Astrocyte (in vitro differentiated cells and primary cell): ENCODE data around the gene PLEKHN1. TPM values are rescaled to one million over a fixed set of nuclear protein-coding genes. Genes with fewer than 3 reads are reported as not detected.
A peak's percentile ranks its signal among the peaks of the same experiment; 100 is the strongest.

Experiments
- DNase-seq: peaks from one replicate; pipeline ENCODE4 v3.0.0-alpha.2; 2010; ENCODE audit warnings: low read depth
- FAIRE-seq: peaks from 2 replicates; lab custom pipeline; 2011; peaks lifted over from hg19 to GRCh38; lab: Jason Lieb, UNC
- H2AFZ ChIP-seq: 2 replicates; pipeline ENCODE4 v1.6.0; 2012; ENCODE audit warnings: low read depth, low read length, inconsistent platforms
- H3K27ac ChIP-seq: 2 replicates; pipeline ENCODE4 v1.5.1; 2011; ENCODE audit warnings: low read depth, low read length, inconsistent platforms
- H3K27me3 ChIP-seq: 2 replicates; pipeline ENCODE4 v1.6.0; 2011; ENCODE audit warnings: low read length, inconsistent platforms; ENCODE audit not compliant: insufficient read depth
- H3K36me3 ChIP-seq: 2 replicates; pipeline ENCODE4 v1.5.1; 2011; ENCODE audit warnings: low read length, inconsistent platforms; ENCODE audit not compliant: insufficient read depth
- H3K4me1 ChIP-seq: 2 replicates; pipeline ENCODE4 v1.5.1; 2011; ENCODE audit warnings: low read length, inconsistent platforms; ENCODE audit not compliant: insufficient read depth
- H3K4me2 ChIP-seq: 2 replicates; pipeline ENCODE4 v1.6.0; 2012; ENCODE audit warnings: low read length, inconsistent platforms
- H3K4me3 ChIP-seq: 2 replicates; pipeline ENCODE4 v1.5.1; 2011; ENCODE audit warnings: low read depth, mild to moderate bottlenecking, low read length, inconsistent platforms; ENCODE audit not compliant: insufficient read depth
- H3K79me2 ChIP-seq: 2 replicates; pipeline ENCODE4 v1.6.0; 2012; ENCODE audit warnings: mild to moderate bottlenecking, low read length, inconsistent platforms; ENCODE audit not compliant: insufficient read depth
- H3K9ac ChIP-seq: 2 replicates; pipeline ENCODE4 v1.6.0; 2012; ENCODE audit warnings: mild to moderate bottlenecking, low read length, inconsistent platforms
- H3K9me3 ChIP-seq: 2 replicates; pipeline ENCODE4 v1.5.1; 2012; ENCODE audit warnings: low read depth, mild to moderate bottlenecking, low read length, inconsistent platforms; ENCODE audit not compliant: insufficient read depth
- H4K20me1 ChIP-seq: 2 replicates; pipeline ENCODE4 v1.6.0; 2012; ENCODE audit warnings: low read length, inconsistent platforms; ENCODE audit not compliant: insufficient read depth
- H3K27ac Mint-ChIP-seq: one replicate; pipeline ENCODE4 v1.8.0; 2021; ENCODE audit warnings: mild to moderate bottlenecking, mixed read lengths; ENCODE audit not compliant: unreplicated experiment
- H3K27me3 Mint-ChIP-seq: one replicate; pipeline ENCODE4 v1.8.0; 2021; ENCODE audit warnings: low read depth, mixed read lengths; ENCODE audit not compliant: unreplicated experiment
- H3K36me3 Mint-ChIP-seq: one replicate; pipeline ENCODE4 v1.8.0; 2021; ENCODE audit warnings: low read depth, mixed read lengths; ENCODE audit not compliant: unreplicated experiment
- H3K4me1 Mint-ChIP-seq: one replicate; pipeline ENCODE4 v1.8.0; 2021; ENCODE audit warnings: low read depth, mixed read lengths; ENCODE audit not compliant: unreplicated experiment
- H3K4me3 Mint-ChIP-seq: one replicate; pipeline ENCODE4 v1.8.0; 2021; ENCODE audit warnings: mild to moderate bottlenecking, moderate library complexity, mixed read lengths; ENCODE audit not compliant: unreplicated experiment
- H3K9me3 Mint-ChIP-seq: one replicate; pipeline ENCODE4 v1.8.0; 2021; ENCODE audit warnings: mild to moderate bottlenecking, mixed read lengths; ENCODE audit not compliant: unreplicated experiment
- CTCF ChIP-seq: IDR thresholded peaks from 2 replicates; pipeline ENCODE4 v1.5.1; 2011; ENCODE audit warnings: low read depth, mild to moderate bottlenecking, inconsistent platforms, low read length, moderate library complexity; ENCODE audit not compliant: insufficient read depth
- EZH2 ChIP-seq: IDR thresholded peaks from 2 replicates; pipeline ENCODE4 v1.6.1; 2012; ENCODE audit warnings: mild to moderate bottlenecking, low read length, inconsistent platforms; ENCODE audit not compliant: insufficient read depth
- total RNA-seq: library from RNA; stranded (reverse); gene quantifications from 2 replicates; pipeline ENCODE4 v1.2.1, GENCODE V29; 2021

Gene PLEKHN1
- total RNA-seq, 1 donor from 2014 or later: 2.4 TPM

- H3K27ac Mint-ChIP-seq: no peak overlapping the region
- Histone ChIP-seq H3K9me3 (no peaks in the 10 kb centered on the region), H3K4me3 (no peak overlapping the region), H3K4me2 (peak overlapping the region; percentile 75), H3K9ac (no peak overlapping the region), H3K27ac (no peak overlapping the region), H3K4me1 (peaks cover 39% of the 10 kb centered on the region), H3K27me3 (no peaks in the 10 kb centered on the region), H3K79me2 (no peaks in the 10 kb centered on the region), H3K36me3 (no peaks in the 10 kb centered on the region), H4K20me1 (peaks cover 28% of the 10 kb centered on the region), H2AFZ (no peak overlapping the region)
- H3K27me3 Mint-ChIP-seq: peaks cover 3% of the 10 kb centered on the region
- H3K9me3 Mint-ChIP-seq: no peaks in the 10 kb centered on the region
- H3K4me3 Mint-ChIP-seq: no peak overlapping the region
- TF ChIP-seq EZH2 (no peak), CTCF (no peak)
- H3K36me3 Mint-ChIP-seq: peaks cover 10% of the 10 kb centered on the region
- H3K4me1 Mint-ChIP-seq: peaks cover 6% of the 10 kb centered on the region
- FAIRE-seq: no peak
- DNase-seq: no peak
Observed at GRCh38 chr1:943545-944340, 22.5 kb upstream of the PLEKHN1 start.

GRCh38 chr1:944341-945325 is 21.6 kb upstream of the PLEKHN1 start:
- no peaks in the 10 kb centered on the region for H3K79me2 ChIP-seq
- no peak for TF ChIP-seq EZH2
- no peak for TF ChIP-seq CTCF
- no peak overlapping the region for H2AFZ ChIP-seq
- peak; percentile 54 for DNase-seq
- H3K9ac ChIP-seq: no peak overlapping the region
- H3K36me3 ChIP-seq: peaks cover 3% of the 10 kb centered on the region
- no peak for FAIRE-seq
- Mint-ChIP-seq H3K27me3 (peaks cover 2% of the 10 kb centered on the region), H3K9me3 (no peaks in the 10 kb centered on the region), H3K4me3 (no peak overlapping the region), H3K36me3 (peaks cover 11% of the 10 kb centered on the region), H3K4me1 (peaks cover 4% of the 10 kb centered on the region), H3K27ac (no peak overlapping the region)
- no peaks in the 10 kb centered on the region for H3K27me3 ChIP-seq
- no peak overlapping the region for H3K4me3 ChIP-seq
- H3K9me3 ChIP-seq: no peaks in the 10 kb centered on the region
- H4K20me1 ChIP-seq: peaks cover 37% of the 10 kb centered on the region
- H3K4me2 ChIP-seq: peak overlapping the region; percentile 33
- no peak overlapping the region for H3K27ac ChIP-seq
- H3K4me1 ChIP-seq: peaks cover 35% of the 10 kb centered on the region
